MCF 10A (cell line): ENCODE data around the gene POMT2. TPM values are rescaled to one million over a fixed set of nuclear protein-coding genes. Genes with fewer than 3 reads are reported as not detected.

Source experiments
- BruUV-seq: library from RNA; stranded (reverse); fragments of 400-500 nt; replicated peaks from 2 replicates; lab custom pipeline; 2021; lab: Mats Ljungman, UMichigan
- CTCF ChIA-PET: fragments of 300-600 bp; sonication (Branson Sonifier 250); formaldehyde crosslinking; extraction: SDS; loops from one replicate; lab custom pipeline; 2021; ENCODE audit warnings: antibody characterized with exemption, inconsistent platforms; lab: Yijun Ruan, JAX
- POLR2A ChIA-PET: fragments of 300-600, 350-650 bp; sonication (Branson Sonifier 250); formaldehyde crosslinking; extraction: SDS; loops from one replicate; lab custom pipeline; 2020; ENCODE audit warnings: antibody characterized with exemption, inconsistent platforms; lab: Yijun Ruan, JAX
- DNase-seq: peaks from one replicate; pipeline ENCODE4 v3.0.0-alpha.2; 2018; ENCODE audit not compliant: unreplicated experiment
- H3K27ac Mint-ChIP-seq: one replicate; pipeline ENCODE4 v1.8.0; 2022; ENCODE audit warnings: mild to moderate bottlenecking, low read depth, mixed read lengths; ENCODE audit not compliant: unreplicated experiment
- H3K27me3 Mint-ChIP-seq: one replicate; pipeline ENCODE4 v1.8.0; 2022; ENCODE audit warnings: mixed read lengths; ENCODE audit not compliant: insufficient read depth, unreplicated experiment
- H3K36me3 Mint-ChIP-seq: one replicate; pipeline ENCODE4 v1.8.0; 2022; ENCODE audit warnings: mild to moderate bottlenecking, moderate library complexity, mixed read lengths; ENCODE audit not compliant: insufficient read depth, unreplicated experiment
- H3K4me1 Mint-ChIP-seq: one replicate; pipeline ENCODE4 v1.8.0; 2022; ENCODE audit warnings: mixed read lengths; ENCODE audit not compliant: insufficient read depth, unreplicated experiment
- H3K4me3 Mint-ChIP-seq: one replicate; pipeline ENCODE4 v1.8.0; 2022; ENCODE audit warnings: mild to moderate bottlenecking, moderate library complexity, mixed read lengths; ENCODE audit not compliant: unreplicated experiment
- H3K9me3 Mint-ChIP-seq: one replicate; pipeline ENCODE4 v1.8.0; 2022; ENCODE audit warnings: mixed read lengths; ENCODE audit not compliant: unreplicated experiment
- intact Hi-C: fragments of 100-400 bp; cut with micrococcal nuclease; formaldehyde crosslinking; loops from 2 replicates; pipeline ENCODE4 v1.14.1; 2022
- total RNA-seq: library from RNA; stranded (reverse); gene quantifications from 2 replicates; pipeline ENCODE4 v1.2.3, GENCODE V29; 2022
- TF ChIP-seq, protein P1 (sequence below): fragments of 200-600 bp; IDR thresholded peaks from one replicate; pipeline ENCODE4 v1.8.0; 2022; ENCODE audit warnings: antibody characterized with exemption, mild to moderate bottlenecking; ENCODE audit not compliant: unreplicated experiment

Gene POMT2
- total RNA-seq, 1 experiment from 2014 or later: 32.1 TPM

DNA sequence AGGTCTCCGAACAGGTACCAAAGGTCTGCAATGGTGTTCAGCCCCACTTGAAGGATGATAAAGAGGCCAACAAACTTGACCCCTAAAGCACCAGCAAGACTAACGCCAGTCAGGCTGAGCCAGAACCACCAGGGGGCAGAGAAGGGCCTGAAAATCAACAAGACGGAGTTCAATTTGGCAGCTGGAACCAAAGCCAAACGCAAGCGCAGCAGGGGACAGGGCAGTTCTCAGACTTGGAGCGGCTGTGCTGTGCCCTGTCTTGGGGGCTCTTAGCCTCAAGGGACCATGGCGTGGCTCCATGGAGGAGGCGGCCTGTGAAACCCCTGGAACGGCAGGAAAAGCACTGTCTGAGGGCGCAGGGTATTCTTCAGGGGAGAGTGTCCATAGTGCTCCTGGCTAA lies 19.6 kb downstream of the POMT2 start:
- H3K9me3 Mint-ChIP-seq: no peaks in the 10 kb centered on the region
- DNase-seq: peak; percentile 75
- TF ChIP-seq, protein P1, sequence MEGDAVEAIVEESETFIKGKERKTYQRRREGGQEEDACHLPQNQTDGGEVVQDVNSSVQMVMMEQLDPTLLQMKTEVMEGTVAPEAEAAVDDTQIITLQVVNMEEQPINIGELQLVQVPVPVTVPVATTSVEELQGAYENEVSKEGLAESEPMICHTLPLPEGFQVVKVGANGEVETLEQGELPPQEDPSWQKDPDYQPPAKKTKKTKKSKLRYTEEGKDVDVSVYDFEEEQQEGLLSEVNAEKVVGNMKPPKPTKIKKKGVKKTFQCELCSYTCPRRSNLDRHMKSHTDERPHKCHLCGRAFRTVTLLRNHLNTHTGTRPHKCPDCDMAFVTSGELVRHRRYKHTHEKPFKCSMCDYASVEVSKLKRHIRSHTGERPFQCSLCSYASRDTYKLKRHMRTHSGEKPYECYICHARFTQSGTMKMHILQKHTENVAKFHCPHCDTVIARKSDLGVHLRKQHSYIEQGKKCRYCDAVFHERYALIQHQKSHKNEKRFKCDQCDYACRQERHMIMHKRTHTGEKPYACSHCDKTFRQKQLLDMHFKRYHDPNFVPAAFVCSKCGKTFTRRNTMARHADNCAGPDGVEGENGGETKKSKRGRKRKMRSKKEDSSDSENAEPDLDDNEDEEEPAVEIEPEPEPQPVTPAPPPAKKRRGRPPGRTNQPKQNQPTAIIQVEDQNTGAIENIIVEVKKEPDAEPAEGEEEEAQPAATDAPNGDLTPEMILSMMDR: peak; percentile 83
- H3K36me3 Mint-ChIP-seq: peaks cover 11% of the 10 kb centered on the region
- BruUV-seq: no TSS peak
- ChIA-PET CTCF (interaction anchor here (0.5 to 9.1 kb wide), 15 partner anchors 9 to 251 kb away, joined by 3 to 264 read pairs (median 4); partner anchors contain the start of genes GSTZ1 and POMT2), POLR2A (interaction anchor here (0.6 to 5.5 kb wide), 5 partner anchors 13 to 348 kb away, joined by 3 to 108 read pairs (median 3); partner anchors contain the start of genes GSTZ1, POMT2, SAMD15 and TMED8)
- H3K4me3 Mint-ChIP-seq: no peak overlapping the region
- no peak overlapping the region for H3K27ac Mint-ChIP-seq
- intact Hi-C loops: loop anchor here (1.0 to 10.0 kb wide), 4 partner anchors 15 to 426 kb away; partner anchors contain the start of genes AHSA1 and VIPAS39
- H3K27me3 Mint-ChIP-seq: no peaks in the 10 kb centered on the region
- H3K4me1 Mint-ChIP-seq: peaks cover 24% of the 10 kb centered on the region

DNA sequence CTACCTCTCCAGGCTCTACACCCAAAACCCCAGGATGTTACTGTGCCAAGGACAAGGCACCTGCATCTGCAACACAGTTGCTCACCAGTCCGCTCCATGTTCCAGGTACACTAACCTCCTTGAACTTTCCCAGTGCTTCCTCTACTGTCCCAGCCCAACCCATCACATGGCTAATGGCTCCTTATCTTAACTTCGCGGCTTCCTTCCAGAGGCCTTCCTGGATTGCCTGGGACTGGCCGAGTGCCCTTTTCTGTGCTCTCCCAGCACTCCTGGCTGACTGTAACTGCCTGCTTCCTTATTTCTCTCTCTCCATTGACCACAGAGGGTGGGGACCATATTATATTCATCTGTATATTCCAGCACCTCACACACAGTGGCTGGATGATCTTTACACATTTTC lies 20.9 kb downstream of the POMT2 start:
- no peak for DNase-seq
- TF ChIP-seq, protein P1: no peak
- POLR2A ChIA-PET: interaction anchor here (1.0 kb wide), 1 partner anchor 16 kb away, joined by 3 read pairs; no protein-coding TSS in a partner anchor
- peaks cover 17% of the 10 kb centered on the region for H3K36me3 Mint-ChIP-seq
- no peak overlapping the region for H3K4me3 Mint-ChIP-seq
- peaks cover 16% of the 10 kb centered on the region for H3K4me1 Mint-ChIP-seq
- CTCF ChIA-PET: interaction anchor here (3.8 to 9.1 kb wide), 4 partner anchors 11 to 252 kb away, joined by 12 to 264 read pairs (median 34); no protein-coding TSS in a partner anchor
- no peaks in the 10 kb centered on the region for H3K27me3 Mint-ChIP-seq
- H3K27ac Mint-ChIP-seq: no peak overlapping the region
- intact Hi-C loops: loop anchor here (5.0 to 10.0 kb wide), 2 partner anchors 158 to 425 kb away; partner anchors contain the start of genes AHSA1 and VIPAS39
- no peaks in the 10 kb centered on the region for H3K9me3 Mint-ChIP-seq
- BruUV-seq: no TSS peak

DNA sequence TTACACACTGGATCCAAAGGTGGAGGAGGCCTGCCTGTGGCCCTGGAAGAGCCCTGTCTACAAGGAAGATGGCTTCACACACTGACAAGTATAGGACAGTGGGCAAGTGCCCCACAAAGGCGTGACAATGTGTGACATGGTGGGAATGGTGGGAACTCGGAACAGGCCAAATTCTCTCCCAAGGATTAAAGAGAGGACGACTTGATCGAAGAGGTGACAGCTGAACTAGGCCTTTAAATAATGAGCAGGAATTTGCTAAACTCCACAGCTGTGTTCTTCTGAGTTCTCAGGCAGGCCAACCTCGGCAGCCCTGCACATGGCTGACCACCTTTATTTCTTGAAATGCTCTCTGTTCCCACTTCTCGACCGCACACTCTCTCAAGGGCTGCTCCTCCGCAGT lies 23.8 kb downstream of the POMT2 start:
- peaks cover 17% of the 10 kb centered on the region for H3K36me3 Mint-ChIP-seq
- no peak overlapping the region for H3K4me3 Mint-ChIP-seq
- H3K4me1 Mint-ChIP-seq: no peaks in the 10 kb centered on the region
- no peak for DNase-seq
- intact Hi-C loops: no loop called here
- no peaks in the 10 kb centered on the region for H3K9me3 Mint-ChIP-seq
- POLR2A ChIA-PET: no interaction called here
- TF ChIP-seq, protein P1: no peak
- CTCF ChIA-PET: interaction anchor here (9.1 kb wide), 1 partner anchor 18 kb away, joined by 264 read pairs; no protein-coding TSS in a partner anchor
- H3K27ac Mint-ChIP-seq: no peak overlapping the region
- no peaks in the 10 kb centered on the region for H3K27me3 Mint-ChIP-seq
- no TSS peak for BruUV-seq

- TF ChIP-seq, protein P1: no peak
- Mint-ChIP-seq H3K9me3 (no peaks in the 10 kb centered on the region), H3K4me3 (no peak overlapping the region), H3K36me3 (peaks cover 17% of the 10 kb centered on the region), H3K27me3 (no peaks in the 10 kb centered on the region), H3K27ac (no peak overlapping the region), H3K4me1 (no peaks in the 10 kb centered on the region)
- intact Hi-C loops: no loop called here
- no TSS peak for BruUV-seq
- no peak for DNase-seq
- CTCF ChIA-PET: interaction anchor here (0.6 to 1.4 kb wide), 3 partner anchors 20 to 254 kb away, joined by 3 to 12 read pairs (median 4); no protein-coding TSS in a partner anchor
- POLR2A ChIA-PET: no interaction called here
Measured at GRCh38 chr14:77296155-77296554, 24.5 kb downstream of the POMT2 start.
